ENCODE measurements around the gene EFNA5.

DNA sequence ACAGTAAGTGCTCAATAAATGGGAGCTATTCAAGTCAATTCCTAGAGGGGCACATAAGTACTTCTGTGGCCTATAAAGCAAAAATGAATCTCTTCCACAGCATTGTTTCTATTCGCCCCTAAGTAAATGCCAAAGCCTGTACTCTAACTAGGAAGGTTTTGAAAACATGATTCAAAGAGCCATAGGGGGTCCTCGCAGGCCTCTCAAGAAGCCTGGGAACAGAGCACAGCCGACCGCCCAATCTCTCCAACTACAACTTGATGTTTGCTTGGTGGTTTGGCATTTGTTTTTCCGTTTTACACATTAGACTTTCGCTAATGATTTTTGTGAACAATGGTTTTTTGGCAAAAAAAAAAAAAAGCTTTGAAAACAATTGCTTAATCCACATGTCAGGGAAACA, 19.4 kb downstream of the EFNA5 start:
- TF ChIP-seq, protein P1, sequence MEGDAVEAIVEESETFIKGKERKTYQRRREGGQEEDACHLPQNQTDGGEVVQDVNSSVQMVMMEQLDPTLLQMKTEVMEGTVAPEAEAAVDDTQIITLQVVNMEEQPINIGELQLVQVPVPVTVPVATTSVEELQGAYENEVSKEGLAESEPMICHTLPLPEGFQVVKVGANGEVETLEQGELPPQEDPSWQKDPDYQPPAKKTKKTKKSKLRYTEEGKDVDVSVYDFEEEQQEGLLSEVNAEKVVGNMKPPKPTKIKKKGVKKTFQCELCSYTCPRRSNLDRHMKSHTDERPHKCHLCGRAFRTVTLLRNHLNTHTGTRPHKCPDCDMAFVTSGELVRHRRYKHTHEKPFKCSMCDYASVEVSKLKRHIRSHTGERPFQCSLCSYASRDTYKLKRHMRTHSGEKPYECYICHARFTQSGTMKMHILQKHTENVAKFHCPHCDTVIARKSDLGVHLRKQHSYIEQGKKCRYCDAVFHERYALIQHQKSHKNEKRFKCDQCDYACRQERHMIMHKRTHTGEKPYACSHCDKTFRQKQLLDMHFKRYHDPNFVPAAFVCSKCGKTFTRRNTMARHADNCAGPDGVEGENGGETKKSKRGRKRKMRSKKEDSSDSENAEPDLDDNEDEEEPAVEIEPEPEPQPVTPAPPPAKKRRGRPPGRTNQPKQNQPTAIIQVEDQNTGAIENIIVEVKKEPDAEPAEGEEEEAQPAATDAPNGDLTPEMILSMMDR (optimal IDR thresholded peaks at IDR 0.05 in 1 of 3, IDR thresholded peaks at IDR 0.05 in 1 of 3, conservative IDR thresholded peaks at IDR 0.05 in 1 of 3; ENCODE audit: extremely low read depth in 1 of 3, insufficient read depth in 2 of 3, low read length in 3 of 3), result no peak
- no peak for TF ChIP-seq EZH2 (IDR thresholded peaks at IDR 0.05; ENCODE audit: low read length)

Measured in keratinocyte (primary cell).